ENCODE results near the gene UBR2.
A peak's percentile ranks its signal among the peaks of the same experiment; 100 is the strongest.
"Not testable (repeated sequence)": the region's sequence is repeated elsewhere in the genome, so short reads cannot be mapped to it uniquely, and the experiment has no call there.

UBR2 gene

GRCh38 chr6:42565823-42566613, 2.2 kb downstream of the UBR2 start:
- no peak for DNase-seq (ENCODE audit: low read depth)

GRCh38 chr6:42566614-42567208, 2.9 kb downstream of the UBR2 start:
- DNase-seq (ENCODE audit: low read depth): no peak
- no peak for TF ChIP-seq CTCF (IDR thresholded peaks at IDR 0.05; ENCODE audit: low read depth, low read length, missing control alignments)
- H3K4me3 ChIP-seq (ENCODE audit: low read depth, low read length): no peak overlapping the region

More at GRCh38 chr6:42565823-42566613, 2.2 kb downstream of the UBR2 start:
- TF ChIP-seq CTCF (IDR thresholded peaks at IDR 0.05; ENCODE audit: low read depth, low read length, missing control alignments): no peak
- peak overlapping the region; percentile 69 for H3K4me3 ChIP-seq (ENCODE audit: low read depth, low read length)

DNA sequence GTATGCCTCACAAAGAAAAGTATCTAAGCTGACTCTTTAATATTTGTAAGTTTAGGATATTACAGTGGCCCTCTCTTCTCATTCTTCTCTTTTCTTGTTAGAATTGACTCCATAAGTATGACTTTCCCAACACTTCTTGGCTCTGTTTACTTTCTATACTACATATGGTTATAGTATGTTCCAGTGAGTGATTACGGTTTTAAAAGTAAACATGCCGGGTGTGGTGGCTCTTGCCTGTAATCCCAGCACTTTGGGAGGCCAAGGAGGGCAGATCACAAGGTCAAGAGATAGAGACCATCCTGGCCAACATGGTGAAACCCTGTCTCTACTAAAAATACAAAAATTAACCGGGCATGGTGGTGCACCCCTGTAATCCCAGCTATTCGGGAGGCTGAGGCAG, 3.4 kb downstream of the UBR2 start:
- H3K4me3 ChIP-seq (ENCODE audit: low read depth, low read length); DNase-seq (ENCODE audit: low read depth): not testable (repeated sequence)

DNA sequence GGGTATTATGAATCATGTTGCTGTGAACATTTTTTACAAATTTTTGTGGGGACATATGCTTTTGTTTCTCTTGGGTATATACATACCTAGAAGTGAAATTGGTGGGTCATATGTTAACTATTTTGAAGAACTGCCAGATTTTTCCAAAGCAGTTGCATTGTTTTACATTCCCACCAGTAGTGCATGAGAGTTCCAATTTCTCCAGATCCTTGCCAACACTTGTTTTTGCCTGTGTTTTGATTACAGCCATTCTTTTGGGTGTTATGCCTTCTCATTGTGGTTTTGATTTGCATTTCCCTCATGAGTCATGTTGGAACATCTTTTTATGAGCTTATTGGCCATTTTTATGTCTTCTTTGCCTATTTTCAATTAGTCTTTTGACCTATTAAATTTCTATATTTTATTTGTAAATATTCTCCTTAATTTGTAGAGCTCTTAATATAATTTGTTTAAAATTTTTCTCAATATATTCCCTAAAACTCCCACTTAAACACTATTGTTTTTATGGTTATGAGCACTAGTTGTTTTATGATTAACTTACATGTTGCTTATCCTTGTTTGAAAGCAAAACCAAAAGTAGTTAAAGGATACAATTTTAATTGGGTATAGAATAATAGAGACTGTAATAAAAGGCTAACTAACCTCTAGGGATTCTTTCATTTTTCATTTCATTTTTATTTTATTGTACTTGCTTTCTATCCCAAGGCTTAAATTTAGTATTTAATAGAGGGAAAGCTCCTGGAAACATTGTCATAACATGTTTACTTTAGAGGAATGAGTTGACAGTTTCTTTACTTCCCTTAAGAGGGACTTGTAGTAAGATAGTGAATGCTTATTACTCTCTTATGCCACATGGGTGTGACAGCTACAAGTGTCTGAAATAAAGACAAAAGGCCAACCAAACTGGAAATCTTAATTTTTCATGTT, 5.5 kb downstream of the UBR2 start:
- TF ChIP-seq CTCF (IDR thresholded peaks at IDR 0.05; ENCODE audit: low read depth, low read length, missing control alignments): no peak
- DNase-seq (ENCODE audit: low read depth): no peak
- H3K4me3 ChIP-seq (ENCODE audit: low read depth, low read length): no peak overlapping the region; the same call in 1 of the 2 replicates

GRCh38 chr6:42571611-42572342, 7.9 kb downstream of the UBR2 start:
- H3K4me3 ChIP-seq (ENCODE audit: low read depth, low read length): peak overlapping the region; percentile 25; the same call in 1 of the 2 replicates
- DNase-seq (ENCODE audit: low read depth): no peak
- no peak for TF ChIP-seq CTCF (IDR thresholded peaks at IDR 0.05; ENCODE audit: low read depth, low read length, missing control alignments)

DNA sequence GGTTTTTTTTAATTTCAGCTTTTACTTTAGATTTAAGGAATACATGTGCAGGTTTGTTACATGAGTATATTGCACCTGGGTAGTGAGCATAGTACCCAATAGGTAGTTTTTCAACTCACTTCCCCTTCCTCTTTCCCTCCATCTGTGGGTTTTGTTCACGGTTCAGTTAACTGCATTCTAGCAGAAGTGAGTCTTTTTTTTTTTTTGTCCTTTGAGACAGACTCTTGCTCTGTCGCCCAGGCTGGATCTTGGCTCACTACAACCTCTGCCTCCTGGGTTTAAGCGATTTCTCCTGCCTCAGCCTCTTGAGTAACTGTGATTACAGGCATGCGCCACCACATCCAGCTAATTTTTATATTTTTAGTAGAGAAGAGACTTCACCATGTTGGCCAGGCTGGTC, 8.7 kb downstream of the UBR2 start:
- TF ChIP-seq CTCF (IDR thresholded peaks at IDR 0.05; ENCODE audit: low read depth, low read length, missing control alignments): no peak
- peak; percentile 77 for DNase-seq (ENCODE audit: low read depth)
- no peak overlapping the region for H3K4me3 ChIP-seq (ENCODE audit: low read depth, low read length)

DNA sequence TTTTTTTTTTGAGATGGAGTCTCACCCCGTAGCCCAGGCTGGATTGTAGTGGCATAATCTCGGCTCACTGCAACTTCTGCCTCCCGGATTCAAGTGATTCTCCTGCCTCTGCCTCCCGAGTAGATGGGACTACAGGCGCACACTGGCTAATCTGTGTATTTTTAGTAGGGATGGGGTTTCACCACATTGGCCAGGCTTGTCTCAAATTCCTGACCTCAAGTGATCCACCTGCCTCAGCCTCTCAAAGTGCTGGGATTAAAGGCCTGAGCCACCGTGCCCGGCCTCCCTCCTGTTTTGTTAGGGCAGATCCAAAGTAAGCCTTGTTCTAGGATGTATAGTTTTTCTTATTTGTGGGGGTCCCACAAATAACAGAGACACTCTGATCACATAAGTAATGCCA, 12.7 kb downstream of the UBR2 start:
- not testable (repeated sequence) for DNase-seq (ENCODE audit: low read depth); H3K4me3 ChIP-seq (ENCODE audit: low read depth, low read length)
